ENCODE results near the gene RHOA.

RHOA gene

GRCh38 chr3:49389297-49389696 is 22.5 kb downstream of the RHOA start:
- peaks cover 4% of the 10 kb centered on the region for H3K36me3 ChIP-seq (ENCODE audit: insufficient read depth, low read length)
- no peaks in the 10 kb centered on the region for H3K27me3 ChIP-seq (ENCODE audit: insufficient read depth, low read length)
- peaks cover 22% of the 10 kb centered on the region for H3K4me1 ChIP-seq (ENCODE audit: control insufficient read depth, insufficient read depth, low read length, unreplicated experiment)
- no peak overlapping the region for H3K27ac ChIP-seq (ENCODE audit: low read depth, low read length)
- H2AFZ ChIP-seq (ENCODE audit: low read length, unreplicated experiment): no peak overlapping the region
- peaks cover 89% of the 10 kb centered on the region for H3K79me2 ChIP-seq (ENCODE audit: control insufficient read depth, insufficient read depth, low read length, unreplicated experiment)
- no peak overlapping the region for H3K4me3 ChIP-seq (ENCODE audit: low read depth, low read length)

- H3K27me3 ChIP-seq (ENCODE audit: insufficient read depth, low read length): no peaks in the 10 kb centered on the region
- no peak overlapping the region for H2AFZ ChIP-seq (ENCODE audit: low read length, unreplicated experiment)
- H3K79me2 ChIP-seq (ENCODE audit: control insufficient read depth, insufficient read depth, low read length, unreplicated experiment): peaks cover 94% of the 10 kb centered on the region
- H3K36me3 ChIP-seq (ENCODE audit: insufficient read depth, low read length): peaks cover 3% of the 10 kb centered on the region; the same call in 1 of the 2 replicates
- 0 out of 2 replicates have a peak overlapping the region, but pooled peaks have one; percentile 14 for H3K27ac ChIP-seq (ENCODE audit: low read depth, low read length)
- H3K4me1 ChIP-seq (ENCODE audit: control insufficient read depth, insufficient read depth, low read length, unreplicated experiment): peaks cover 22% of the 10 kb centered on the region
- no peak overlapping the region for H3K4me3 ChIP-seq (ENCODE audit: low read depth, low read length)
Measured at GRCh38 chr3:49388289-49388820, 23.4 kb downstream of the RHOA start.

GRCh38 chr3:49387721-49388120 is 24.1 kb downstream of the RHOA start:
- Histone ChIP-seq H3K27me3 (ENCODE audit: insufficient read depth, low read length) (no peaks in the 10 kb centered on the region), H3K27ac (ENCODE audit: low read depth, low read length) (no peak overlapping the region), H3K4me1 (ENCODE audit: control insufficient read depth, insufficient read depth, low read length, unreplicated experiment) (peaks cover 22% of the 10 kb centered on the region), H2AFZ (ENCODE audit: low read length, unreplicated experiment) (no peak overlapping the region), H3K36me3 (ENCODE audit: insufficient read depth, low read length) (peaks cover 3% of the 10 kb centered on the region; the same call in 1 of the 2 replicates), H3K79me2 (ENCODE audit: control insufficient read depth, insufficient read depth, low read length, unreplicated experiment) (peaks cover 94% of the 10 kb centered on the region), H3K4me3 (ENCODE audit: low read depth, low read length) (no peak overlapping the region)

GRCh38 chr3:49386056-49386756 is 25.6 kb downstream of the RHOA start:
- Histone ChIP-seq H3K27me3 (ENCODE audit: insufficient read depth, low read length) (no peaks in the 10 kb centered on the region), H3K36me3 (ENCODE audit: insufficient read depth, low read length) (peaks cover 3% of the 10 kb centered on the region; the same call in 1 of the 2 replicates), H3K4me1 (ENCODE audit: control insufficient read depth, insufficient read depth, low read length, unreplicated experiment) (peaks cover 22% of the 10 kb centered on the region), H3K79me2 (ENCODE audit: control insufficient read depth, insufficient read depth, low read length, unreplicated experiment) (peaks cover 92% of the 10 kb centered on the region), H3K27ac (ENCODE audit: low read depth, low read length) (no peak overlapping the region), H3K4me3 (ENCODE audit: low read depth, low read length) (no peak overlapping the region), H2AFZ (ENCODE audit: low read length, unreplicated experiment) (no peak overlapping the region)

GRCh38 chr3:49385617-49386016 is 26.2 kb downstream of the RHOA start:
- Histone ChIP-seq H3K36me3 (ENCODE audit: insufficient read depth, low read length) (peaks cover 3% of the 10 kb centered on the region; the same call in 1 of the 2 replicates), H3K79me2 (ENCODE audit: control insufficient read depth, insufficient read depth, low read length, unreplicated experiment) (peaks cover 92% of the 10 kb centered on the region), H3K27me3 (ENCODE audit: insufficient read depth, low read length) (no peaks in the 10 kb centered on the region), H3K4me3 (ENCODE audit: low read depth, low read length) (no peak overlapping the region), H3K27ac (ENCODE audit: low read depth, low read length) (no peak overlapping the region), H2AFZ (ENCODE audit: low read length, unreplicated experiment) (no peak overlapping the region), H3K4me1 (ENCODE audit: control insufficient read depth, insufficient read depth, low read length, unreplicated experiment) (peaks cover 22% of the 10 kb centered on the region)

GRCh38 chr3:49383387-49383786 is 28.4 kb downstream of the RHOA start:
- Histone ChIP-seq H3K27ac (ENCODE audit: low read depth, low read length) (no peak overlapping the region), H3K27me3 (ENCODE audit: insufficient read depth, low read length) (no peaks in the 10 kb centered on the region), H3K36me3 (ENCODE audit: insufficient read depth, low read length) (peaks cover 6% of the 10 kb centered on the region; the same call in 1 of the 2 replicates)

GRCh38 chr3:49378249-49378895 is 33.4 kb downstream of the RHOA start:
- peaks cover 92% of the 10 kb centered on the region for H3K79me2 ChIP-seq (ENCODE audit: control insufficient read depth, insufficient read depth, low read length, unreplicated experiment)
- peaks cover 26% of the 10 kb centered on the region for H3K4me1 ChIP-seq (ENCODE audit: control insufficient read depth, insufficient read depth, low read length, unreplicated experiment)
- H3K27me3 ChIP-seq (ENCODE audit: insufficient read depth, low read length): no peaks in the 10 kb centered on the region
- H2AFZ ChIP-seq (ENCODE audit: low read length, unreplicated experiment): no peak overlapping the region
- H3K36me3 ChIP-seq (ENCODE audit: insufficient read depth, low read length): peaks cover 20% of the 10 kb centered on the region; the same call in 1 of the 2 replicates
- peak overlapping the region; percentile 3; the same call in 1 of the 2 replicates for H3K4me3 ChIP-seq (ENCODE audit: low read depth, low read length)
- H3K27ac ChIP-seq (ENCODE audit: low read depth, low read length): peak overlapping the region; percentile 74

More at GRCh38 chr3:49383387-49383786, 28.4 kb downstream of the RHOA start:
- Histone ChIP-seq H2AFZ (ENCODE audit: low read length, unreplicated experiment) (no peak overlapping the region), H3K4me1 (ENCODE audit: control insufficient read depth, insufficient read depth, low read length, unreplicated experiment) (peaks cover 29% of the 10 kb centered on the region), H3K4me3 (ENCODE audit: low read depth, low read length) (no peak overlapping the region), H3K79me2 (ENCODE audit: control insufficient read depth, insufficient read depth, low read length, unreplicated experiment) (peaks cover 89% of the 10 kb centered on the region)

- Histone ChIP-seq H3K4me1 (ENCODE audit: control insufficient read depth, insufficient read depth, low read length, unreplicated experiment) (peaks cover 26% of the 10 kb centered on the region), H3K4me3 (ENCODE audit: low read depth, low read length) (no peak overlapping the region), H3K27me3 (ENCODE audit: insufficient read depth, low read length) (no peaks in the 10 kb centered on the region), H2AFZ (ENCODE audit: low read length, unreplicated experiment) (no peak overlapping the region), H3K79me2 (ENCODE audit: control insufficient read depth, insufficient read depth, low read length, unreplicated experiment) (peaks cover 90% of the 10 kb centered on the region), H3K27ac (ENCODE audit: low read depth, low read length) (peak overlapping the region; percentile 66), H3K36me3 (ENCODE audit: insufficient read depth, low read length) (peaks cover 27% of the 10 kb centered on the region; the same call in 1 of the 2 replicates)
Measured at GRCh38 chr3:49377483-49377882, 34.3 kb downstream of the RHOA start.

- no peak overlapping the region for H3K4me3 ChIP-seq (ENCODE audit: low read depth, low read length)
- H3K79me2 ChIP-seq (ENCODE audit: control insufficient read depth, insufficient read depth, low read length, unreplicated experiment): peaks cover 80% of the 10 kb centered on the region
- H3K27ac ChIP-seq (ENCODE audit: low read depth, low read length): no peak overlapping the region
- H3K4me1 ChIP-seq (ENCODE audit: control insufficient read depth, insufficient read depth, low read length, unreplicated experiment): no peaks in the 10 kb centered on the region
- peaks cover 34% of the 10 kb centered on the region for H3K36me3 ChIP-seq (ENCODE audit: insufficient read depth, low read length)
- no peak overlapping the region for H2AFZ ChIP-seq (ENCODE audit: low read length, unreplicated experiment)
- H3K27me3 ChIP-seq (ENCODE audit: insufficient read depth, low read length): no peaks in the 10 kb centered on the region
Measured at GRCh38 chr3:49371946-49372345, 39.8 kb downstream of the RHOA start.

- Histone ChIP-seq H2AFZ (ENCODE audit: low read length, unreplicated experiment) (no peak overlapping the region), H3K27ac (ENCODE audit: low read depth, low read length) (no peak overlapping the region), H3K4me3 (ENCODE audit: low read depth, low read length) (no peak overlapping the region), H3K27me3 (ENCODE audit: insufficient read depth, low read length) (no peaks in the 10 kb centered on the region), H3K36me3 (ENCODE audit: insufficient read depth, low read length) (peaks cover 44% of the 10 kb centered on the region), H3K4me1 (ENCODE audit: control insufficient read depth, insufficient read depth, low read length, unreplicated experiment) (no peaks in the 10 kb centered on the region), H3K79me2 (ENCODE audit: control insufficient read depth, insufficient read depth, low read length, unreplicated experiment) (peaks cover 81% of the 10 kb centered on the region)
Measured at GRCh38 chr3:49370585-49371290, 41.0 kb downstream of the RHOA start.
